IPS-NIHi7 (cell line): ENCODE data around the gene ZSCAN30.
A peak's percentile ranks its signal among the peaks of the same experiment; 100 is the strongest.
"Not testable (repeated sequence)": the region's sequence is repeated elsewhere in the genome, so short reads cannot be mapped to it uniquely, and the experiment has no call there.

Experiments used
- DNase-seq: peaks from one replicate; pipeline ENCODE4 v3.0.0; 2012; ENCODE audit warnings: mixed read lengths; ENCODE audit errors: extremely low spot score

The ZSCAN30 gene

DNA sequence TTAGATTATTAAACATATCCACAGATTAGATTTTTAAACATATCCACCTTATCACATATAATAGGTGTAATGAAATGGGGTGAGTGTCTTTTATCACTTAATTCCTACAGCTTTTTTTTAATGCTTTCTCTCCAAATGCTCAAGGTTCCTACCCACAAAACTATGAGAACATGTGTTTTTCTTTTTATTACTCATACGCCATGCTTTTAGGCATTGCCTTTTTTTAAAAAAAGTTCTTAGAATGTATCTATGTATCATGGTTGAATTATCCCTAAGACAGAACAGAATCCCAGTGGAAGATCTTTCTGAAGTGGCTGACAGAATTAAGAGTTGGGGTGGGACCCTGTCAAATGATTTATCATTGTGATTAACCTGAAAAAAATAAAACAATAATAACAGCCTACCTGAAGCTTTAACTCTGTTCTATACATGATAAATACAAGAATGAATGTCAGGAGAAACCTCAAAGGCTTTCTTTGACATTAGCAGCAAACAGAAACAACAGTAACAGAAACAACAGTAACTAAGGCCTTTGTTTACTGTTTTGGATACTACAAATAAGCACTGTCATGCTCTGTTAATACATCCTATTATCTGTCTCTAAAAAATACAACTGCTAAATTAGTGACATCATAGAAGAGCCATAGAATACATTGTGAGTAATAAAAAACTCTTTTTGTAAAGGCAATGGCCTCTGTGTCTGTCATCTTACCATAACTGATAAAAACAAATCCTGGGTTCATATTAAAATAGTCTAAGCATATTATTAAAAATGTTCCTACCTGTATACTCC is 53.3 kb downstream of the ZSCAN30 start:
- DNase-seq, result no peak

DNA sequence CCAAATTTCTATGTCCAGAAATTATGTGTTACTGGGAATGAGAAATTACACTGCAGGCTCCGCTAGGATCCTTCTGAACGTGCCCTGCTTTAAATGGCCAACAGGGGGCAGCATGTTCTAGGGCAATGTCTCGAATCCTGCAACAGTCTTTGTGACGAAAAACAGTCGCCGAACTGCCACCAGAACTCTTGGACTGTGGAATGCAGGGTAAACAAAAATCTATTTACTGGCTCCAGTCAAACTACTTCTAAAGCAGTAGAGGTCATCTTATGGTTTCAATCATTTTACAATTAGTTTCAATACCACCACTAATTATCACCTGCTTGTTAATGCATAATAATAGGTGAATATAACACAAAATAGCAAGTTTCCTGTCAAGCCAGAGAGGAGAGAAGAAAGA is 59.0 kb downstream of the ZSCAN30 start:
- DNase-seq, result peak; percentile 66

DNA sequence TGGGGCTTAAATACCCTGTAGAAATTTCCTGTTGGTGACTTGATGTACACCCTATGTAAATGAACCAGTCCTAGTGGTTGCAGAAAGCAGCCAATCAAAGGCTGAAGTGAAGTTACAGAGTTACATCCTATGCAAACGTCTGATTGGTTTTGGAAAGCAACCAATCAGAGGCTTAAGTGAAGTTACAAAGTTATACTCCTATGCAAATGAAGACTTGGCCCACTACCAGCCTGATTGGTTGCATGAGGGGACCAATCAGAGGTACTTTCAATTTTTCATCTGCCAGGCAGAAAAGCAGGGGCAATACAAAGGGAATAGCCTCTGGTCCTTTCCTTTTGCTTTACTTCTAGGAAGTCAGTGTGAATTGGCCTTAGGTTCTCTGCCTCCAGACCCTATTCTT is 62.8 kb downstream of the ZSCAN30 start:
- no peak for DNase-seq

DNA sequence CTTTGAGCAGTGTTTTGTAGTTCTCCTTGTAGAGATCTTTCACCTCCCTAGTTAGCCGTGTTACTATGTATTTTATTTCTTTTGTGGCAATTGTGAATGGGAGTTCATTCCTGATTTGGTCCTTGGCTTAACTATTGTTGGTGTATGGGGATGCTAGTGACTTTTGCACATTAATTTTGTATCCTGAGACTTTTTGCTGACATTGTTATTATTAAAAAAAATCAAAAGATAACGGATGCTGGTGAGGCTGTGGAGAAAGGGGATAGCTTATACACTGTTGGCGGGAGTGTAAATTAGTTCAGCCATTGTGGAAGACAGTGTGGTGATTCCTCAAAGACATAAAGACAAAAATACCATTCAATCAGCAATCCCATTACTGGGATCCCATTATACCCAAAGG is 66.2 kb downstream of the ZSCAN30 start:
- no peak for DNase-seq

DNA sequence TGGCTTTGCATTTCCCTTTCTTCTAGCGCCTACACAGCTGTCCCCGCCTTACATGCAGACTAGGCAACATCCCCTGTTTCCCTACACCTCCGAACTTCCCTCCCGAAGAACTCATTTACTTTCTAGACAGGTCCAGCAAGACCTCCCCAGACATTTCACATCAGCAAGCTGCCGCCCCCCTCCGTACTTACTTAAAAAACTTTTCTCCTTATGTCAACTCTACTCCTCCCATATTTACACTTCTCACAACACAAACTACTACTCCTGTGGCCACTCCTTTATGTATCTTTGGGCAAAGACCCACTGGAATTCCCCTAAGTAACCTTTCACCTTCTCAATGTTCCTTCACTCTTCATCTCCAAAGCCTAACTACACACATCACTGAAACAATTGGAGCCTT is 69.6 kb downstream of the ZSCAN30 start:
- no peak for DNase-seq

DNA sequence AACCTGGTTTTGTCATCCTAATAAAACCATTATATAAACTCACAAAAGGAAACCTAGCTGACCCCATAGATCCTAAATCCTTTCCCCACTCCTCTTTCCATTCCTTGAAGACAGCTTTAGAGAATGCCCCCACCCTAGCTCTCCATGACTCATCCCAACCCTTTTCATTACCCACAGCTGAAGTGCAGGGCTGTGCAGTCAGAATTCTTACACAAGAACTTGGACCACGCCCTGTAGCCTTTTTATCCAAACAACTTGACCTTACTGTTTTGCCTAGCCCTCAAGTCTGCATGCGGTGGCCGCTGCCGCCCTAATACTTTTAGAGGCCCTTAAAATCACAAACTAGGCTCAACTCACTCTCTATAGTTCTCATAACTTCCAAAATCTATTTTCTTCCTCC is 70.7 kb downstream of the ZSCAN30 start:
- DNase-seq, result not testable (repeated sequence)

DNA sequence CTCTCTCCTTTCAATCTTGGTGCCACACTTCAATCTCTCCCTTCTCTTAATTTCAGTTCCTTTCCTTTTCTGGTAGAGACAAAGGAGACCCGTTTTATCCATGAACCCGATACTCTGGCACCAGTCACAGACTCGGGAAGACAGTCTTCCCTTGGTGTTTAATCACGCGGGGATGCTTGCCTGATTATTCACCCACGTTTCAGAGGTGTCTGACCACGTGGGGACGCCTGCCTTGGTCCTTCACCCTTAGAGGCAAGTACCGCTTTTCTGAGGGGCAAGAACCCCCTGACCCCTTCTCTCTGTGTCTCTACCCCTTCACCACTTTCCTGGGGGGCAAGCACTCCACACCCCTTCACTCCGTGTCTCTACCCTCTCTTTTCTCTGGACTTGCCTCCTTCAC is 73.4 kb downstream of the ZSCAN30 start:
- not testable (repeated sequence) for DNase-seq

DNA sequence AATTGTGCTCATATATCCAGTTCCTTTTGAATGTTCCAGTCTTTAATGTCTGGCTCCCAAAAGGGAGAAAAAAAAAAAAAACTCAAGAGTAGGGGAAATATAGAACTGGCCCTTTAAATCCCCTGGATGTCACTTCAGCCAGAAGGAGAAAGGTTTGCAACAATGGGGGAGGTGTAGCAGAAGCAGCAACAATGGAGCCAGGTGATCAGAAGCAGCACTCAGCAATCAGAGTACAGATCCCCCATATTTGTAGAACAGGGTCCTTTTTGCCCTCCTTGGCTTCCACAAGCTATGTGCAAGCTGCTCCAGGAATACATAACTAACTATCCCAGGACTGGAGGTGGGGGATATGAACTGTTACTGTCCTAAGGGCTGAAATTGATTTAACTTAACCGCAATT is 75.0 kb downstream of the ZSCAN30 start:
- DNase-seq, result peak; percentile 47

DNA sequence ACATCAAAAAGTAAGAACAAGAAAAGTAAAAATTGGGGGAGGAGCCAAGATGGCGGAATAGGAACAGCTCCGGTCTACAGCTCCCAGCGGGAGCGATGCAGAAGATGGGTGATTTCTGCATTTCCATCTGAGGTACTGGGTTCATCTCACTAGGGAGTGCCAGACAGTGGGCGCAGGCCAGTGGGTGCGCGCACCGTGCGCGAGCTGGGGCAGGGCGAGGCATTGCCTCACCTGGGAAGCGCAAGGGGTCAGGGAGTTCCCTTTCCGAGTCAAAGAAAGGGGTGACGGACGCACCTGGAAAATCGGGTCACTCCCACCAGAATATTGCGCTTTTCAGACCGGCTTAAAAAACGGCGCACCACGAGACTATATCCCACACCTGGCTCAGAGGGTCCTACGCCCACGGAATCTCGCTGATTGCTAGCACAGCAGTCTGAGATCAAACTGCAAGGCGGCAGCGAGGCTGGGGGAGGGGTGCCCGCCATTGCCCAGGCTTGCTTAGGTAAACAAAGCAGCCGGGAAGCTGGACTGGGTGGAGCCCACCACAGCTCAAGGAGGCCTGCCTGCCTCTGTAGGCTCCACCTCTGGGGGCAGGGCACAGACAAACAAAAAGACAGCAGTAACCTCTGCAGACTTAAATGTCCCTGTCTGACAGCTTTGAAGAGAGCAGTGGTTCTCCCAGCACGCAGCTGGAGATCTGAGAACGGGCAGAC is 84.1 kb downstream of the ZSCAN30 start:
- DNase-seq, result not testable (repeated sequence)

DNA sequence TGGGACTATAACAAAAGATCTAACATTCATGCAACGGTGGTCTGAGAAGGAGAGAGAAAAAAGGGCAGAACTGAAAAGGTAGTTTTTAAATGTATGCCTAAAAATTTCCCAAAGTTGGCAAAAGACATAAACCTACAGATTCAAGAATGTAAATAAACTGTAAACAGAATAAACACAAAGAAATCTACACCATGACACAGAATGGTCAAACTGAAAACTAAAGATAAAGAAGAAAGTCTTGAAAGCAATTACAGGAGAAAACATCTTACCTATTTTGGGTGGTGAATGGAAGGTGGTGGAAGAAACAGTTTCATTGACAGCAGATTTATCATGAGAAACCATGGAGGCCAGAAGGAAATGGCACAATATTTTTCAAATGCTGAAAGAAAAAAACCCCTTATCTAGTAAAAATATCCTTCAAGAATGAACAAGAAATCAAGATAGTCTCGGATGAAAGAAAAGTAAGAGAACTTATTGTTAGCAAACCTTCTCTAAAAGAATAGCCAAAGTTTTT is 84.8 kb downstream of the ZSCAN30 start:
- DNase-seq, result no peak

DNA sequence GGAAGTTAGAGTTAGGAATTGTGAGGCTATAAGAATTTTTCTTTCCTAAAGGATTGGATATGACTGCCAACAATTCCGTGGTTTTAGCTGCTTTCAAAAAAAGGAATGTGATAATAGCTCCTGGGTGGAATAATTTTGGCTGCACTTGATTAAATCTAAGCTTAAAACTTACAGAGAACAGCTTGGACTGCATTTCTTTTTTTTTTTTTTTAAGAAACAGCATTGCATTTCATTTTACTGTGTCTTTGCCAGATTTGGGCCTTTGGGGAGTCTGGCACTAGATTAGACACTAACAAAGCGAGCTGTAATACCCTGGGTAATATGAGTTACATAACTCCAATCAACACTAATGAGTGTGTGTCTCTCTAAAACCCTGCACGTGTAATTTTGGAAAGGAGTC is 87.0 kb downstream of the ZSCAN30 start:
- no peak for DNase-seq

DNA sequence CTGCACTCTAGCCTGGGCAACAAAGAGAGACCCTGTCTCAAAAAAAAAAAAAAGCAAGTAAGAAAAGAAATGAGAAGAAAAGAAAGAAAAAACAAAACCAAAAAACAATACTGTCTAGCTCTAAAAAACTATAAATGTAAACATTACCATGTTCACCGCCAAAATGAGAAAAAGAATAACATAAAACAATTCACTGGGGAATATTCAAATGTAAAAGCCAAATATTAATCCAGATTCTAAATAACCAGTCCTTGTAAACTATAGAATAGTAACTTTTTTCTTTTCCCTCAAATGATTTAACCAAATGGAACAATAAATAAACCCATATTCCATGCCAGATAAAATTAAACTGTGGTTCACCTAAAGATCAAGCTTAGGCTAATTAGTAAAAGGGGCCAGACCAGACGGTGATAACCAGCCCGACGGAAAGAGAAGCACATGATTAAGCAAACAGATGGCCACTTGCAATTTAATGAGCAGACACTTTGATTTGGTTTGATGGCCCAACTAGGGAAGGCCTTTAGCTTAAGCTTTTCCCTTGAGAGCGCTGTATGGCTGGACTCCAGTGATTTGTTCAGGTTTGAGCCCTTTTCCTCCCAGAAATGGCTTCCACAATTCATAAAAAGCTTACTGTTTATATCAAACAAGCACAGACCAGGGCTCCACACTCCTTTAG is 88.6 kb downstream of the ZSCAN30 start:
- DNase-seq, result no peak
